ENCODE data around the gene MEI4.

DNA sequence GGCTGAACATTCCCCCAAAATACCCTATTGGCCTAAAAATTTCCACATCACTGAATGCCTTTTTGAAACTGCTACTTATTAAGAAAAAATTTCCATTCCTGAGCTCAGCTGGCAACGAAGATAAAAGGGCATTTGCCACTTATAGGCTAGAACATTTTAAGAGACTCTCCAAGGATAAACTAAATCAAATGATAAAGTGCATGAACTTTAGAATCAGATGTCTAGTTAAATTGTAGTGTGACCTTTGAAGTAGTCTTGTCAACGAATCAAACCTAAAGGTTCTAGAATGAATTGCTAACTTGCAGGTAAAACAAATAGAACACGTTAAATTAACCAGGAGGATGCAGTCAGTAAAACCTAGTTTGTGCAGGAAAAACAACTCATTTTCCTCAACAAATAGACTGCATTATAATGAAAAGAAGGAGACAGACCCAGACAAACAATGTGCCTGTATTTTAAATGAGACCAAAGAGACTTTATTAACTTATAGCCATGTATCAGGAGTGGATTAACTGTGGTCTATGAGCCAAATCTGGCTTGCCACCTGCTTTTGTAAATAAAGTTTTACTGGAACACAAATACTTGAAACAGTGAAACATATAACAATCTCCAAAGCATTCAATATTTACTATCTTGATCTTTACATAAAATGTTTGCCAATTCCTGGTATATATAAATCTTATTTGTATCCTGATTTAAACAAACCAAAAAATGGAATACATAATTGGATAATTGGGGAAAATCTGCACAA lies 184.4 kb downstream of the MEI4 start:
- TF ChIP-seq CTCF (optimal IDR thresholded peaks at IDR 0.05 in 1 of 3, IDR thresholded peaks at IDR 0.05 in 1 of 3, conservative IDR thresholded peaks at IDR 0.05 in 1 of 3; ENCODE audit: extremely low read depth in 1 of 3, insufficient read depth in 2 of 3, low read length in 3 of 3) (no peak), EZH2 (IDR thresholded peaks at IDR 0.05; ENCODE audit: low read length) (no peak)

Measured in keratinocyte (primary cell).